CD4-positive, alpha-beta T cell treated with Interleukin-2 at 100 ng/mL for 4 hours (primary cell): ENCODE data around the gene FAIM2.
"Not testable (repeated sequence)": the region's sequence is repeated elsewhere in the genome, so short reads cannot be mapped to it uniquely, and the experiment has no call there.

ENCODE experiments used
- DNase-seq: peaks from one replicate; pipeline ENCODE4 v3.0.0-alpha.2; 2020; ENCODE audit warnings: low spot score

Gene FAIM2

GRCh38 chr12:49878021-49878420 is 25.7 kb downstream of the FAIM2 start:
- DNase-seq = no peak

DNA sequence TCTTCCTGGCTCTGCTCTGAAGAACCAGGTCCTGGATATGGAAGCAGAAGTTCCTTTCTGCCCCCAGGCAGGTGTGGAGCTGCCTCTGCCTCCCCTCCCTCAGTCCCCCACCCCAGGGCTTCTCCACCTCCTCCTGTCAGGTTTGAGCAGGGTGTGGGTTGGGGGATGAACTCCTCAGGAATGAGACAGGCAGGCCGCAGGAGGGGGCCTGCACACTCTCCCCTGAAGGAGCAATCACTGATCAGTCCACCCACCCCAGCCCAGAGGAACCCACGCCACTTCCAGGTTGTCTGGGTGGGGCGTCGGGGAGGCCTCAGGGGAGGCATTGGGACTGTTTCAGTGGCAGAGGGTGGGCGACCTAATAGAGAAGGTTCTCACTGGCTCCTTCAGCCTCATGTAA is 26.6 kb downstream of the FAIM2 start:
- DNase-seq = no peak

DNA sequence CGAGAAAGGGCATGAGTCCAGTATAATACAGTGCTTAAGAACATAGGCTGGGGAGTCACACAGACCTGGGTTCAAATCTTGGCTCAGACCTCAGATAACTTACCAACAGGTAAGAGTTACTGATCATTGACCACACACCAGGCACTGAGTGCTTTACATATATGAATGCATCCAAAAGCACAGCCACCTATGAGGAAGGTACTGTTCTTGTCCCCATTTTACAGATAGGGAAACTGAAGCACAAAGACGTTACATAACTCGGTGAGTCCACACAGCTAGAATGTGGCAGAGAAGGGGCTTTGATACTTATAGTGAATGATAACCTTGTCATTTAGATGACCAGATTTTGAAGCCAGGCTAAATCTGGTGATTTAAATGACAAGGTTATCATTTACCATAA is 27.6 kb downstream of the FAIM2 start:
- no peak for DNase-seq

DNA sequence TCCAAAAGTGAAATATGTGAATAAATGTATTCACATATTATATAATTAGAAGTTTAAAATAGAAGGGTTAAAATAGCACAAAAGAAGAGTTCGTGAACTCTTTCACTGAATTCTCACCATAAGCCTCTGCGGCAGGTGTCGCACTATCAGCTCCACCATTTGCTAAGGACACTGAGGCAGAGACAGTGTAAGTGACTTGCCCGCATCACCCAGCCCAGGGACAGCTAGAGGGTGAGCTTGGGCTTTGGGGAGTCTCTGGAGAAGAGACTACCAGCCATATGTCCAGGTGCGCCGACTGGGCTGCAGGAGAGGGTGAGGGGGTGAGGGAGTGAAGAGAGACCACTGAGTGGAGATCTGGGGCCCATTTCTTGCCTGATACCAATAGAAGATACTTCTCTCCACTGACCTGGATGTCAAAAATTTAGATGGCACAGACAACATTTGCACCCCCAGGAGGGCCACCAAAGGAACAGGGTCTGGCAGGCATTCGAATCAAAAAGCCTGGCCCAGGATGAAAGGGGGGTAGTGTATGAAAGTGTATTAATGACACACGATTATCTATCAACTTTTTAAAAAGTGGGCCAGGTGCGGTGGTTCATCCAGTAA is 28.5 kb downstream of the FAIM2 start:
- DNase-seq = no peak

DNA sequence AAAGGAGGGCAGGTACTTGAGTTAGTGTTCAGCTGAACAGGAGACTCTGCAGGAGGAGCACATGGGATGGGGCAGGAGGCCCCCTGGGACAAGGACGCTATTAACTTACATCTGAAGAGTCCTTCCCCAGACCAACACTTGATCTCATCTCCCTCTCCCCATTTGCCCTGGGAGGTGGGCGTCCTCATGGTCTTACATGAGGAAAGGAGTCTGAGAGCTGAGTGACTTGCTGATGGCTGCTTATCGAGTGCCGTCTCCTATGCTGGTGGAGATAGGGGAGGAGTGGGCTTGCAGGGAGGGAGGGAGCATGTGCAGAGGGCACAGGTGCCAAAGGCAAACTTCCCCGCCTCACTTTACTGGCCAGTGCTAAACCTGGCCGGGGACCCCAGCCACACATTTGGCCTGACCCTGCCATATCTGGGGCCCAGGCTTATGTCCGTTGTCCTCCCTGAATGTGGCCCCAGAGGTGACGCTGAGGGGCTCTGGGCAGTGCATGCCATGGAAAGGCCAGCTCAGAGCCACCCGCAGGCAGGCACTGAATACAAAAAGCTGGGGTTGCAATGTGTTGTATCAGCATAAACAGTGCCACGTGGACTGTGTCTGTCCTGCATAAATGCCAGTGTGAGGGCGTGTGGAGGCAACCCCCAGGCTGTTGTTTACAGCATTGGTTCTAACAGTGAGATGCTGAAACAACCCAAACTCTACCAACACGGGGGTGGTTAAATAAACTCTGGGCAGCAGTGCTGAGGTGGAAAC is 29.4 kb downstream of the FAIM2 start:
- no peak for DNase-seq

GRCh38 chr12:49873361-49873934 is 30.3 kb downstream of the FAIM2 start:
- DNase-seq = no peak

- no peak for DNase-seq
Measured at GRCh38 chr12:49872781-49873181, 30.9 kb downstream of the FAIM2 start.

- no peak for DNase-seq
Measured at GRCh38 chr12:49872381-49872780, 31.3 kb downstream of the FAIM2 start.

- DNase-seq = not testable (repeated sequence)
Measured at GRCh38 chr12:49871811-49872251, 31.9 kb downstream of the FAIM2 start.

DNA sequence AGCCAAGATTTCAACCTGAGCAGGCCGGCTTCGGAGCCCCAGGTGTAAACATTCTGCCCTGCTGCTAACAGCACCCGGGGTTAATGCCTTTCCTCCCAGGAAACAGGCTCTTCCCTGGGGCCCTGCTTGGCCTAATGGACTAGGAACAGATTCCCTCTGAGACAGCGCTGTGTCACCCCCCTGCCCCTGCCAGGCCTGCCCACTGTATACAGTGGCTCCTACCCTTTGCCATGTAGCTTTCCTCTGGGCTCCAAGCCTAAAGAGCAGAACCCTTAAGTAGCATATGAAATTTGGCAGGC is 32.5 kb downstream of the FAIM2 start:
- DNase-seq = no peak

DNA sequence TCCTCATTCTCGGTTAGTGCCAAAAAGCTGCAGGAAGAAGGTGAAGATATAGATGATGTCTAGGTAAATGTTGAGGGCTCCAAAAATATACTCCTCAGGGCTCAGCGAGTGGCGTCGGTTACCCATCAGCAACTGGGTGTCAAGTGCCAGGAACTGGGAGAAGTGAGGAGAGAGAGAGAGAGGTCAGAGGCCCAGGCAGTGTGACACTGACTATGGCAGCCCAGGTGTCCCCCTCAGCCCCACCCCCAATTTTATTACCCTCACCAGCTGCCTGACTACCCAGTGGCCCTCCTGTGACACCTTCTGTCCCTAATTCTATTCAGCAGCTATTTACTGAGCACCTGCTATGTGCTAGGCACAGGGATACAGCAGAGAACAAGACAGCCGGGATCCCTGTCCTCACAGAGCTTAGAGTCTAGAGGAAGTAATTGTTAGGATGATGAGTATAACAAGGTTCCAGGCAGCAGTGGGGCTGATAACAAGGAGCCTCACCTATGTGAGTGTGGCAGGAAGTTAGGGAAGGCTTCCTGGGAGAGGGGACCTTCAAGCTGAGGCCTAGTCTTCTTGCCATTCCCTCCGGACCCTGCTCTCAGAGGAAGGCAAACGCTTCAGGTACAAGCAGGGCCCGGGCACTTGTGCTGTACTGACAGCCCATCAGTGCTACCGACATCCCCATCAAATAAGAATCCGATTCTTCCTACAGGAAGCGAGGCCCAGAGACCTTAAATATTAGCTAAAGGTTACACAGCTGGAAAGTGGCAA is 33.0 kb downstream of the FAIM2 start:
- DNase-seq = no peak

DNA sequence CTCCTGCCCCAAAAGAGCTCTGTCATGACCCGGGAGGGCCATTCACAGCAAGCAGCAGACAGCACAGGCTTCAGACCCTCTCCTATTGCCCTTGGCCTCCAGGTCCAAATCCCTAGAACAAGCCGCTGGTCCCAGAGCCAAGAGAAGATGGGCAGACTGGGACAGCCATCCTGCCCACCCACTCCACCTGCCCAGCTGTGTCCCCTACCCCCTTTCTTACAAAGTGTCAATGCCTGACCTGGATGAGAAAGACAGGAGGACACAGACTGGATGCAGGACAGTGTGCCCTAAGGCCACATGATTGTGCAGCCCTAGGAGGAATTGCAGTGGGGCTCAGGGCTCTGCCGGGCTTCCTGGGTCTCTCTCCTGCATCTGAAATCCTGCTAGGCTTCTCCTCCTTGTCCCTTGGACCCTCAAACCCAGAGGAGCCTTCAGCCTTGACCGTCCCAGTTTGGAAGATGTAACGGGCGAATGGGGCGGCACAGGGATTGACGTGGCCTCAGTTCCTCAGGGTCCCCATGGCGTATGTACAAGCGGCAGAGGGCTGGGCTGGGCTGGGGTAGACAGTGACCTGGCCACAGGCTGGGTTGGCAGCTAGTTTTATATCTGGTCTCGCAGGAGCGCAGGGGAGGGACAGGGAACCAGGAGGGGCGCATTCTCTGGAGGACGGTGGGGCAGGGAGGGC is 33.7 kb downstream of the FAIM2 start:
- DNase-seq = no peak

GRCh38 chr12:49868952-49869815 is 34.5 kb downstream of the FAIM2 start:
- DNase-seq = no peak

- no peak for DNase-seq
Measured at GRCh38 chr12:49868449-49868848, 35.3 kb downstream of the FAIM2 start.

DNA sequence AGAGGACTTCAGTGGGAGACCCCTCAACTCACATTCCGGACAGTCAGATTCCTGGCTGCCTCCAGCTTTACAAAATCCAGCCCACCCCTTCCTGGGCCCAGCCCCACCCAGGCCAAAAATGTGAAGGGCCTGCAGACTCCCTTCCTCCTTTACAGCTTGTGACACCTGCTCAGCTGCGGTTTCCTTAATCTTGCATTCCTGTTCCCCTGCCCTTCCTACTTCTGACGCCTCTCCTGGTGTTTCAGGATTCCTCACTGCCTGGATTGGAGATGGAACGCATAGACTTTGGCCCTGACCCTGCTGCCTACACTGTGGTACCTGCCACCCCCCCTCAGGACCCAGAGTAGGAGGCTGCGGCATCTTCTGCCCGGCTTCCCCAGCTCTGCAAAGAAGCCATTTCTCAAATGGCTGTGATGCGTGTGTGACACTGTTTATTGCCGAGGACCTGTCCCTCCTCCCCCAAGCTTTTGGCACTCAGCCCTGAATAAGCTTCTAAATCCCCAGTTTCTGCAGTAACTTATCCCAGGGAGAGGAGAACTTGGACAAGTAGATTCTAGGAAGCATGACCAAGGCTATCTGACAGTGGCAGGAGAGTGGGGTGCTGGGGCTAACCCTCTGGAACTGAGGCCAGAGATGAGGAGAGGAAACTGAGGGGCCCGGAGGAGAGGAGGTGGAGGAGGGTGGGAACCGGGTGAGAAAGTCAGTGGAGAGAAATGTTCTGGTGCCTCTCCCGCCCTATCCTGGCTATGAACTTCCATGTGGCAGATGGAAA is 35.9 kb downstream of the FAIM2 start:
- no peak for DNase-seq

DNA sequence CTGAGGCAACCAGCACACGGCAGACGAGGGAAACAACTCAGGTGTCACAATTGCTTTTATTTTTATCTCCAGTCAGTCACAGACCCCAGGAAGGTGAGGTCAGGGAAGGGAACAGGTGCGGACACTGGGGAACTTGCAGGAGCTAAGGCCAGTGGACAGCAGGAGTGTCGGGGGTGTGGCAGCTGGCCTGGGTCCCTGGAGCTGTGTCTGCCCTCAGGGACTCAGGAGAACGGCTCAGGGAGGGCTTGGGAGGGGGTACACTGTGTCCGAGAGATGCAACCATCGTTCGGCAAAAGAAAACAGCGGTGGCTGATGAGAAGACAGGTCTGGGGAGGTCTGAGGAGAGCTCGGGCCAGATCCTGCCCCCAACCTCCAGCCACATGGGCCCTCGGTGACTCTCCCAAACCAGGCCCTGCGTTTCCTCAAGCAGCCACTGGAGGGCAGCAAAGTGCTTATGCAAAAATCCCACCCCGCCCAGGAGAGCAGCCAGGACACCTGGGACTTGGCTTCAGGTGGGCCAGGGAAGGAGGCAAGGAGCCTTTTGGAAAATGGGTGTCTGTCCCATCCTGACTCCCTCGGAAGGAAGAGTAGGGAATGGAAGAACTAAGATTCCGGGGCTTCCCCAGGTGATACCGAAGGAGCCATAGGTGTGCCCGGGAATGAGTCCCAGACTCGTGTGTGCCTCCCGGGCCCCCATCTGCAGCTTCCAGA is 36.7 kb downstream of the FAIM2 start:
- DNase-seq = peak; percentile 76

GRCh38 chr12:49865782-49866135 is 37.9 kb downstream of the FAIM2 start:
- no peak for DNase-seq

- no peak for DNase-seq
Measured at GRCh38 chr12:49865109-49865781, 38.5 kb downstream of the FAIM2 start.

DNA sequence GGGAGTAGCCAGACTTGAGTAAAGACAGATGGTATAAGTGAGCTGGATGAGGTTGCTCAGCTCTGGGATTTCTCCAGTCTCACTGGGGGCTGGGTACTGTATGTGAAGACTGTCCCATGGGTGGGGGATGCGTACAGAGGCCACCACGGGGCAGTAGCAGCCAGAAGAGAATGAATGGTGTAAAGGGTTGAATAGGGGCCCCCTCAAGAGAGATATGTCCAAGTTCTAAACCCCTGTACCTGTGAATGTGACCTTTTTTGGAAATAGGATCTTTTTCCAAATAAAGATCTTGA is 39.0 kb downstream of the FAIM2 start:
- DNase-seq = no peak
